ENCODE measurements around the gene C11orf68.

- TF ChIP-seq, protein P1, sequence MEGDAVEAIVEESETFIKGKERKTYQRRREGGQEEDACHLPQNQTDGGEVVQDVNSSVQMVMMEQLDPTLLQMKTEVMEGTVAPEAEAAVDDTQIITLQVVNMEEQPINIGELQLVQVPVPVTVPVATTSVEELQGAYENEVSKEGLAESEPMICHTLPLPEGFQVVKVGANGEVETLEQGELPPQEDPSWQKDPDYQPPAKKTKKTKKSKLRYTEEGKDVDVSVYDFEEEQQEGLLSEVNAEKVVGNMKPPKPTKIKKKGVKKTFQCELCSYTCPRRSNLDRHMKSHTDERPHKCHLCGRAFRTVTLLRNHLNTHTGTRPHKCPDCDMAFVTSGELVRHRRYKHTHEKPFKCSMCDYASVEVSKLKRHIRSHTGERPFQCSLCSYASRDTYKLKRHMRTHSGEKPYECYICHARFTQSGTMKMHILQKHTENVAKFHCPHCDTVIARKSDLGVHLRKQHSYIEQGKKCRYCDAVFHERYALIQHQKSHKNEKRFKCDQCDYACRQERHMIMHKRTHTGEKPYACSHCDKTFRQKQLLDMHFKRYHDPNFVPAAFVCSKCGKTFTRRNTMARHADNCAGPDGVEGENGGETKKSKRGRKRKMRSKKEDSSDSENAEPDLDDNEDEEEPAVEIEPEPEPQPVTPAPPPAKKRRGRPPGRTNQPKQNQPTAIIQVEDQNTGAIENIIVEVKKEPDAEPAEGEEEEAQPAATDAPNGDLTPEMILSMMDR (IDR thresholded peaks at IDR 0.05; ENCODE audit: insufficient read depth, low read length), result no peak
- TF ChIP-seq POLR2AphosphoS5 (IDR thresholded peaks at IDR 0.05; ENCODE audit: low read depth) (no peak), GABPA (IDR thresholded peaks at IDR 0.05; ENCODE audit: low read depth) (no peak), SPI1 (IDR thresholded peaks at IDR 0.05; ENCODE audit: borderline replicate concordance, low read depth) (no peak)
- TF ChIP-seq, protein P2, sequence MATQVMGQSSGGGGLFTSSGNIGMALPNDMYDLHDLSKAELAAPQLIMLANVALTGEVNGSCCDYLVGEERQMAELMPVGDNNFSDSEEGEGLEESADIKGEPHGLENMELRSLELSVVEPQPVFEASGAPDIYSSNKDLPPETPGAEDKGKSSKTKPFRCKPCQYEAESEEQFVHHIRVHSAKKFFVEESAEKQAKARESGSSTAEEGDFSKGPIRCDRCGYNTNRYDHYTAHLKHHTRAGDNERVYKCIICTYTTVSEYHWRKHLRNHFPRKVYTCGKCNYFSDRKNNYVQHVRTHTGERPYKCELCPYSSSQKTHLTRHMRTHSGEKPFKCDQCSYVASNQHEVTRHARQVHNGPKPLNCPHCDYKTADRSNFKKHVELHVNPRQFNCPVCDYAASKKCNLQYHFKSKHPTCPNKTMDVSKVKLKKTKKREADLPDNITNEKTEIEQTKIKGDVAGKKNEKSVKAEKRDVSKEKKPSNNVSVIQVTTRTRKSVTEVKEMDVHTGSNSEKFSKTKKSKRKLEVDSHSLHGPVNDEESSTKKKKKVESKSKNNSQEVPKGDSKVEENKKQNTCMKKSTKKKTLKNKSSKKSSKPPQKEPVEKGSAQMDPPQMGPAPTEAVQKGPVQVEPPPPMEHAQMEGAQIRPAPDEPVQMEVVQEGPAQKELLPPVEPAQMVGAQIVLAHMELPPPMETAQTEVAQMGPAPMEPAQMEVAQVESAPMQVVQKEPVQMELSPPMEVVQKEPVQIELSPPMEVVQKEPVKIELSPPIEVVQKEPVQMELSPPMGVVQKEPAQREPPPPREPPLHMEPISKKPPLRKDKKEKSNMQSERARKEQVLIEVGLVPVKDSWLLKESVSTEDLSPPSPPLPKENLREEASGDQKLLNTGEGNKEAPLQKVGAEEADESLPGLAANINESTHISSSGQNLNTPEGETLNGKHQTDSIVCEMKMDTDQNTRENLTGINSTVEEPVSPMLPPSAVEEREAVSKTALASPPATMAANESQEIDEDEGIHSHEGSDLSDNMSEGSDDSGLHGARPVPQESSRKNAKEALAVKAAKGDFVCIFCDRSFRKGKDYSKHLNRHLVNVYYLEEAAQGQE (IDR thresholded peaks at IDR 0.05; ENCODE audit: insufficient replicate concordance, low read depth), result no peak
These were observed 20.1 kb downstream of the C11orf68 start for GRCh38 chr11:65898656-65899355.

All from HL-60 (cell line).